T47D (cell line): ENCODE measurements around the gene FAM193B.

ENCODE experiments used
- DNase-seq, 2 experiments: peaks; one replicate each; pipeline versions ENCODE4 v3.0.0 to v3.0.0-alpha.2; 2011 to 2012; ENCODE audit warnings: low read depth in 1 of 2, low spot score in 1 of 2
- JUND ChIP-seq: IDR thresholded peaks from 2 replicates; pipeline ENCODE4 v1.6.1; 2012; ENCODE audit warnings: low read depth
- in situ Hi-C: cut with HindIII; loops from 2 replicates; pipeline ENCODE4 v1.10.0; 2016; ENCODE audit warnings: low sequenced_read_pairs, low pct_unique_long_range_greater_than_20kb

Gene FAM193B

DNA sequence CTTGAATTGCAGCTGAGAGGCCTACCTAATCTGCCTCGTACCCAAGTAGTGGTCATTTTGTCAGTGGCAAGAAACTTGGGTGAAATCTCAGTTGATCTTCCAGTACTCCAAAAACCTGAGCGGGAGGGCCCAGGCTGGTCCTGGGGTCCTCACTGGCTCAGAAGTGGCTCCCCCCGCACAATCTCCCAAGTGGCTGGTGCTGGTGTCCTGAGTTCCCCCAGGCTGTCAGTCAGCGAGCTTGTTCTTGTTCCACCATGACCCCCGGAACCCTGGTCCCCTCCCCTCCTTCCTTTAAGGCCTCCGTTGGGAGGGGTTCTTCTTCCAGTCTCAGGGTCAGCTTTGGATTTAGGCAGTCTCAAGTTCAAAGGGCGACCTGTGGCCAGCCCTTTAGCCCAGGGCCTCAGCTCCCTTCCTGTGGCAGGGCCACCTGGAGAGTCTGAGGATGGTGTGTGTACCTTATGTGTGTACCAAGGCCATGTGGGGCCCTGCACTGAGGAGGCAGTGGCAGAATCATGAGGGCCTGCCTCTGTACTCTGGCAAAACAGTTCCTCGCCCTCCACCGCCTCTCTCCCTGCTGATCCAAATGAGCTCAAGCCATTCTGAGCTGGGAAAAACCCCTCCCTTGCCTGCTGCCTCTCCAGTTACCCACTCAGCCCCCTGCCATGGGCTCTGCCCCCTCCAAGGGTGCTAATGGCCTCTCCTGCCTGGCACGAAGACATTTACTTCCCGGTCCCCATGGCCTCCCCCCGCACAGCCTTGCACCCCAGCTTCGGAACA lies 76.5 kb downstream of the FAM193B start:
- TF ChIP-seq JUND: no peak

DNA sequence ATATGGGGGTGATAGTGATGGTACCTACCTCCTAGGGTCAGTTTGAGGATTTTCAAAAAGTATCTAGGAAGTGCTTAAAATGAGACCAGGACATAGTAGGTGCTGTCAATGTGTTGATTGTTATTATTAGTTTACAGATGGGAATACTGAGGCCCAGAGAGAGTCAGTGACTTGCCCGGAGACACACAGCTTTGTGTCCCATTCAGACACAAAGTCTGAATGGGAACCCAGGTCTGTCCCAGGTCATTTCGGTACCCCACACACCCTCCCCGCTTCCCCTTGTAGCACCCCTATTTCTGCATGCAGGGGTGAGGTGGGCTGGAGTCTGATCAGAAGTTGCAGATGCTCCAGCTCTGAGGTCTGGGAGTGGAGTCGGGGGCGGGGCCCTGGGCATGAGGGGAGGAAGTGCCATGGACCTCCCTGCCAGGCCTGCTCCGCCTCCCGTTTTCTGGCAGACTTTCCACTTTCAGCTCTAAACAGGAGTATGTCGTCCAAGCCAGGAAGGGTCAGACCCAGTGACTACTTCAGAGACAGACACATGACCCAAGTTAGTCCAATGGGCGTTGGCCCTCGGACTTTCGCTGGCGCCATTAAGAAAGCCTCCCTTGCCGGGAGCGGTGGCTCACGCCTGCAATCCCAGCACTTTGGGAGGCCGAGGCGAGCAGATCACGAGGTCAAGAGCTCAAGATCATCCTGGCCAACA lies 77.7 kb downstream of the FAM193B start:
- in situ Hi-C loops: no loop called here
- no peak for TF ChIP-seq JUND
- no peak for DNase-seq

More for the DNA sequence above, 76.5 kb downstream of the FAM193B start:
- DNase-seq: no peak
- in situ Hi-C loops: no loop called here

DNA sequence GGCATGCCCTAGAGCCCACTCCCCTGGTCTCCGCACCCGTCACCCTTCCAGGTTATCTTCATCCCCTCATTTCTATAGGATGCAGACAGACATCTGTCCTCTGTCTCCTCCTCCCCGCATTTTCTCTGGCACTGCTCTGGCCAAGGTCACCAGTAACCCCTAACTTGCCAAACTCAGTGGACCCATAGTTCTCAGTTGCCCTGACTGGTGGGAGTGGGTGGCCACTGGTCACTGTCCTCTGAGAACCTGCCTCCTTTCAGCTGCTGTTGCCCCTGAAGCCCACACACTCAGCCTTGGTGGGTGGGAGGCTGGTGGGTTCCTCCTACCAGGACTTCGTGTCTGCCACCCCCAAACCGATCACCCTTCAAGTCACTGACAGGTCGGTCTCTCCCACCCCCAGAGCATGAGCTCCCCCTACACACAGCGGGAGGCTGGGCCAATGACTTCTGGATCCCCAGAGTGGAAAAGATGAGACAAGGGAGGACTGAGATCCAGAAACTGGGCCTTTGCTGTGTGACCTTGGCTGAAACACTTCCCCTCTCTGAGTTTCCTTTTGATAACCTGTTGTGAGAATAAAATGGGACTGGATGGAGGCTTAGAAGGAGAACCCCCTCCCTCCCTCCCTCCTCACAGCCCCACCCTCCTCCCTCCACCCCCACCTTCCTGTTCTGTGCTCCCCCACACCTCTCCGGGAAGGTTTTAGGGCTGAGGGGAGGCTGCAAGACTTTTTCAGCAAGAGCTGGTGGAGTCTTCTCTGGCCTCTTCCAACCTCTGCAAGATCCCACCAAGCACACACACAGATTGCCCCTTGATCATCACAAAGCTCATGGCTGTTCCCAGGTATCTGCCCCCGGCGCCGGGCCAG lies 78.6 kb downstream of the FAM193B start:
- in situ Hi-C loops: no loop called here
- TF ChIP-seq JUND: no peak

DNA sequence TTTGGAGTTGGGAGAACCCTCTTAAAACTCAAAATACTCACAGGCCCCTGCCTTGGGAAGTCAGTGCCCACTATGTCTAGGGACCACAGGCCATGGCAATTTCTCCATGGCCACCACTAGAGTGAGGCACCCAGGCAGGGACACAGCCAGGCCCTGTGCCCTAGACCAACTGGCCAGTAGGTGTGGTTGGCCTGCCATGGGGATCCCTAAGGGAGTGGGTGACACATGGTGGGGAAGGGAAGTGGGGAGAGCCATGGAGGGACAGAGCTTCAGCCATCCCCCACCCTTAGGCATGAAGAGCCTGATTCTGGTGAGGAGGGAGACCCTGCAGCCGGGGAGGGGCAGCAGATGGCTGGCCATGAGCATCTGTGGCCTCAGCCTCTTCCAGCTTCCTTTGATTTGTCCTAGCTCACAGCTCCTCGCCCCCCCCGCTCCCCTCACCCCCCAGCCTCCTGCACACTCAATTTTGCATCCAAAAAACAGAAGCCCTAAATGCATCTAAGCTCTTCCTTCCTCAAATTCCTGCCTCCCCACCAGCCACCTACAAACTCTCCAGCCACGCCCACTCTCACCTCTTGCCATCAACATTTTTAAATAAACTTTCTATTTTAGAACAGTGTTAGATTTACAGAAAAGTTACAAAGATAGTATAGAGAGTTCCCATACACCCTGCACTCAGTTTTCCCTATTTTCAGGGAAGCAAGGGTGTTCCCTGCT lies 79.4 kb downstream of the FAM193B start:
- no peak for DNase-seq
- in situ Hi-C loops: no loop called here
- TF ChIP-seq JUND: no peak

More for the DNA sequence above, 78.6 kb downstream of the FAM193B start:
- DNase-seq: no peak

DNA sequence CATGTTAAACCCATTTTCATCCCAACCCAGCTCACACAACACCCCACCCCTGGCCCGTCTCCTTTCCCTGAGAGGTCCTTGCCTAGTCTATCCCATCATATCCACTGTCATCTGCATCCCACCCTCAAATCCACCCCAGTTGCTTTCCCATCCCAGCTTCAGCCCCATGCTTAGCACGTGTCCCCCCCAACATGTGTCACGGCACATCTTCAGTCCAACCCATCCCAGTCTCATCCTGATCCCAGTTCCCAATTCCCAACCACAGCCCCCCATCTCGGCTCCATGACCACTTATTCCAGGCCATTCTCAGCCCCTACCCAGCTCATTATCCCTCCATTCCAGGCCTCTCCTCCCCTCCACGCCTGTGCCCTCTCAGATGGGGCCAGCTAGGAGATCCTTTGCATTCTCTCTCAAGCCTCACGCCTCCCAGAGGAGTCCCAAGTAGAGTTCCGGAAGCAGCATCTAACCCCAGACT lies 80.3 kb downstream of the FAM193B start:
- in situ Hi-C loops: no loop called here

DNA sequence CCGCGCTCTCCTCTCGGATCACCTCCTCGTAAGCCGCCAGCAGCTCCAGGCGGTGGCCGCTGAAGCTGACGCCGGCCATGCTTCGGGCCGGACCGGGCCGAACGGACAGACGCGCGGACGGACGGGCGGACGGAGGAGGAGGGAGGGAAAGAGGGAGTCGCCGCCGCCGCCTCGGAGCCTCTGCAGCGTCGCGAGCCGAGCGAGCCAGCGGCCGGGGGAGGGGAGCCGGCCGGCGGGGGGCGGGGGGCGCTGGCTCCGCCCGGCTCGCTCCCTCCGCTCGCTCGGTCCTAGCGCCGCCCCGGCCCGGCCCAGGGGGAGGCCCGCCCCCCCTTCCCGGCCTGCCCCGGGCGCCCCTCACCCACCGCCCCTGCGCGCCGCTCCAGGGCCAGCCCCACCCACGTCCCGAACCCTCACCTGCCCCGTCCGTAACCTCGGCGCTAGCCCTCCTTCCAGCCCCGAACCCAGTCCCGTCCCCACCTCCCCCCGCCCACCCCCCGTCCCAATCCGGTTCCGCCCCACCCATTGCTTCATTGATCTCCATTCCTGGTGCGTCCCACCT lies 80.8 kb downstream of the FAM193B start, which contains the start of gene DBN1:
TSS of gene DBN1 (minus strand) at position 192 of the 559 bp plus-strand sequence. CDS start at position 79, 113 bp downstream.
- in situ Hi-C loops: no loop called here
- no peak for TF ChIP-seq JUND
- DNase-seq: peak; percentile 63 to 84

More for the DNA sequence above, 80.3 kb downstream of the FAM193B start:
- no peak for DNase-seq
- TF ChIP-seq JUND: no peak

DNA sequence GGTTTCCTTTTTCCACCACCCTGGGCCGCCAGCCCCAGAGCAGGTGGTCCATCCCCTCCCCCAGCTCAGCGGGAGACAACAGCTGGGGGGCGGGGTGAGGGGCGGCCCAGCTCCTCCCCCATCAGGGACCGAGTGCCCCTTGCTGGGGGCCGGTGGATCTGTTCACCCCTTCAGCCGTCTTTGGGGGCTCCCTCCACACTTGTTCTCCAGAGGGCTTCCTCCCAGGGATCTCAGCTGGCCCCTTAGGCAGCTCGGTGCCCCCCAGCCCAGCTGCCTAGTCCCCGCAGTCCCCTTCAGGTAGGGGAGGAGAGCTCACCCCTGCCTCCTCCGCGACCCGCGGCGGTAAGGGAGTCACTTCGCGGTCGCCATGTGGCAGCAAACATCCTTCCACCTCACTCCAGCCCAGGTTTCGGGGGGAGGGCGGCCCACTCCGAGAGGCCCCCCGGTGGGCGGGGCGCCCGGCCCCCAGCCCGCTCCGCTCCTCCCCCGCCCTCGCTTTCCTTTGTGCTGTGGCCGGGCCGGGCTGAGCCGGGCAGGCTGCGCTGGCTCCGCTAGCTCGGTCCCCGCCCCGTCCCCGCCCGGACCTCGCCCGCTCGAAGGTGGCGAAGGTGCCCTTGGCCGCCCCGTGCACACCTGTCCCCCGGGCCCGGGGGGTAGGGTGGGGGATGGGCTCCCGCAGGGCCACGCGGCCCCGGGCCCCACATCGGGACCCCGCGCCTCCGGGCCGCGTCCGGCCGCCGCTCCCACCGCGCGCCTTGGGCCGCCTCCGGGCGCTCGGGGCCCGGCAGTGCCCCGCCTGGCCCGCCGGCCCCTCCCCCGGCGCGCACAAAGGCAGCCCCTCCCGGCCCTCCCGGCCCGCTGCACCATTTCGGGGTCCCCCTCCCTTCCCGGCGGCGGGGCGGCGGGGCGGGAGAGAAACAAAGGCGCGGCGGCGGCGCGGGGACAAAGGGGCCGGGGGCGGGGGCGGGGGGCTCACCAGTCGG lies 81.6 kb downstream of the FAM193B start:
- in situ Hi-C loops: no loop called here
- DNase-seq: peak; percentile 35 to 68
- no peak for TF ChIP-seq JUND

DNA sequence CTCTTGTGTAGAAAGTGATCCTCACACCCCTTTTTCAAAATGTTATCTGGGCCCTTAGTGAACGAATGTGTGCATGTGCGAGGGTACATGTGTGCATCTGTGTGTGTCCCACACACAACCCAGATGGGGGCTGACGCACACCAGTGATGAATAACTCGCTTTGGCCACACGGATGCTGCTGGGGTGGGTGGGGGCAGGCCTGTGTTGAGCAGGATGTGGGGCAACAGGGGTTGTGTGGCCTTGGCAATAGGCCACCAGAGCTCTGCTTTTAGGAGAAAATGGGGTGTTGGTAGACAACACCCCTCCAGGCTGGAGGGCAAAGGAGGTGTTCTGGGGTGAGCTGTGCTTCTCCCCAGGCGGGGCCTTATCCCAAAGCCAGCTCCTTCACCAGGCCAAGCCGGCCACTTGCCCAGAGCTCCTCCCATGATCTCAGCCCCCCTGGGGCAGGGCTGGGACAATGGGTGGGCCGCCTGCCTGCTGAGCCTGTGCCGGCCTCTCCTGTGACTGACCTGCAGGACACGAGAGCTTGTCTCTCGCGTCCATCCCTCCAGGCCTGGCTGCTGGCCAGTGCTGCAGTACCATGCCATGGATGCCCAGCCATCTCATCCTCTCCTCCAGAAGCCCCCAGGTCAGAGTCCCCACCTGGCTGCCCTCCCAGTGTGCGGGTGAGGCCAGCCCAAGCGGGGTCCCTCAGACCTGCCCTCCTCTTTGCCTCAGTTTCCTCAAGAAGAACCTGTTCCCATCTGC lies 82.6 kb downstream of the FAM193B start:
- DNase-seq: no peak
- no peak for TF ChIP-seq JUND
- in situ Hi-C loops: no loop called here

DNA sequence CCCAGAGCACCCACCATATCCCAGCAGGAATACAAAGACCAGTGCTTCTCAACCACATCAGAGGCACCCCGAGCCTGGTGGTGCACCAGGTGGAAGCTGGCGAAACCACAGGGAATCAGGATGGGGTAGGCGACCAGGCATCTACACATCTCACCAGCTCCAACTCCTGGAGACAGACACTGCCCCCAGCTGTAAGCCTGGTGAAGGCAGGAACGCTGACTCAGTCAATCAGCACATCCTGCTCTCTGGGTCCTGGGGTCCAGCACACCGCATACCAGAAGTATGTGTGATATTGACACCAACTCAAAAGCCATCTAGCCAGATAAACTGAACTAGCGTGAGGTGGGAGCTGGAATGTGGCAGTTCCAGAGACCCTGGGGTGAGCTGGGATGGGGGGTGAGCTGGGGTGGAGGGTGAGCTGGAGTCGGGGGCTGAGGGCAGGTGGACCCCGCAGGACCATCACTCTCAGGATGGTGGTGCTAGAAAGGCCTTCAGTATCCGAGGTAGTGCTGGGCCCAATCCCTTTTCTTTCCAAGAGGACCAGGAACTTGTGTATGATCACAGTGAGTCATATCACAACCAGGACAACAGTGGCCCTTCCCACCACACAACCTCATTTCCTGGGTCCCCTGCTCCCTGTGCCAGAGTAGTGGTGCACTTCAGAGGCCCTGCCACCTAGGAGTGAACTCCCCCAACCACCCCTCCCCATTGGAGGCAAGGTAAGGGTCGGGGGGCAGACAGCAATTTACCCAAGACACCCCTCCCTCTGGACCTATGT lies 83.4 kb downstream of the FAM193B start:
- no peak for DNase-seq
- in situ Hi-C loops: no loop called here
- TF ChIP-seq JUND: no peak
